PFSK-1 (cell line): ENCODE data around the gene NT5DC2.

Experiments
- FOXP2 ChIP-seq: optimal IDR thresholded peaks from 2 replicates; pipeline ENCODE3; 2011; ENCODE audit warnings: borderline replicate concordance, control low read depth, inconsistent platforms; ENCODE audit not compliant: insufficient read depth; ENCODE audit errors: extremely low read length, extremely low read depth
- POLR2AphosphoS5 ChIP-seq: IDR thresholded peaks from 2 replicates; pipeline ENCODE4 v1.6.1; 2012; ENCODE audit warnings: low read depth, mild to moderate bottlenecking, control low read depth, low read length, moderate library complexity
- SIN3A ChIP-seq: IDR thresholded peaks from 2 replicates; pipeline ENCODE4 v1.6.1; 2012; ENCODE audit warnings: mild to moderate bottlenecking, low read length, moderate library complexity, borderline replicate concordance; ENCODE audit not compliant: insufficient read depth
- TAF1 ChIP-seq: IDR thresholded peaks from 2 replicates; pipeline ENCODE4 v1.6.1; 2012; ENCODE audit warnings: low read length, control low read depth, borderline replicate concordance; ENCODE audit not compliant: insufficient read depth
- TF ChIP-seq, protein P1 (sequence below), 2 experiments: IDR thresholded peaks; 2 replicates each; pipeline versions ENCODE4 v1.6.1 to v1.8.0; 2011 to 2012; ENCODE audit warnings: low read depth in 2 of 2, low read length in 2 of 2, control low read depth in 1 of 2, inconsistent platforms in 1 of 2, mild to moderate bottlenecking in 1 of 2, moderate library complexity in 1 of 2; ENCODE audit not compliant: insufficient read depth in 1 of 2

Gene NT5DC2

DNA sequence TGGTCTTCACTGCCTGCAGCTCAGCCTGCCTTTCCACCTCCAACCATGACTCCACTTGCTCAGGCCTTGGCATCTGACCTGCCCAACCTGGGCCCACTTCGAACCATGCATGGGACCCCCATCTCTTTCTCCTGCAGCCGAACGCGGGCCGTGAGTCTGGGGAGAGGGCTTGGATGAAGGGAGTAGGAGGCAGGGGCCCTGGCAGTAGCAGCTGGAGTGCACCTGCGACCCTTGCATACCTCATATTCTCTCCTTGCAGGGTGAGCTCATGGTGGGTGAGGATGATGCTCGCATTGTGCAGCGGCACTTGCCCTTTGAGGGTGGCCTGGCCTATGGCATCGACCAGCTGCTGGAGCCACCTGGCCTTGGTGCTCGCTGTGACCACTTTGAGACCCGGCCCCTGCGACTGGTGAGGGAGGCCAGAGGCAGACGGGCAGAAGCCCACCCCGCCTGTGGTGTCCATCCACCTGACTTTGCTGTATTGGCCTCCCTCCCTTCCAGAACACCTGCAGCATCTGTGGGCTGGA, 13.5 kb downstream of the NT5DC2 start:
- TF ChIP-seq TAF1 (no peak), POLR2AphosphoS5 (no peak), SIN3A (no peak), FOXP2 (no peak)
- TF ChIP-seq, protein P1, sequence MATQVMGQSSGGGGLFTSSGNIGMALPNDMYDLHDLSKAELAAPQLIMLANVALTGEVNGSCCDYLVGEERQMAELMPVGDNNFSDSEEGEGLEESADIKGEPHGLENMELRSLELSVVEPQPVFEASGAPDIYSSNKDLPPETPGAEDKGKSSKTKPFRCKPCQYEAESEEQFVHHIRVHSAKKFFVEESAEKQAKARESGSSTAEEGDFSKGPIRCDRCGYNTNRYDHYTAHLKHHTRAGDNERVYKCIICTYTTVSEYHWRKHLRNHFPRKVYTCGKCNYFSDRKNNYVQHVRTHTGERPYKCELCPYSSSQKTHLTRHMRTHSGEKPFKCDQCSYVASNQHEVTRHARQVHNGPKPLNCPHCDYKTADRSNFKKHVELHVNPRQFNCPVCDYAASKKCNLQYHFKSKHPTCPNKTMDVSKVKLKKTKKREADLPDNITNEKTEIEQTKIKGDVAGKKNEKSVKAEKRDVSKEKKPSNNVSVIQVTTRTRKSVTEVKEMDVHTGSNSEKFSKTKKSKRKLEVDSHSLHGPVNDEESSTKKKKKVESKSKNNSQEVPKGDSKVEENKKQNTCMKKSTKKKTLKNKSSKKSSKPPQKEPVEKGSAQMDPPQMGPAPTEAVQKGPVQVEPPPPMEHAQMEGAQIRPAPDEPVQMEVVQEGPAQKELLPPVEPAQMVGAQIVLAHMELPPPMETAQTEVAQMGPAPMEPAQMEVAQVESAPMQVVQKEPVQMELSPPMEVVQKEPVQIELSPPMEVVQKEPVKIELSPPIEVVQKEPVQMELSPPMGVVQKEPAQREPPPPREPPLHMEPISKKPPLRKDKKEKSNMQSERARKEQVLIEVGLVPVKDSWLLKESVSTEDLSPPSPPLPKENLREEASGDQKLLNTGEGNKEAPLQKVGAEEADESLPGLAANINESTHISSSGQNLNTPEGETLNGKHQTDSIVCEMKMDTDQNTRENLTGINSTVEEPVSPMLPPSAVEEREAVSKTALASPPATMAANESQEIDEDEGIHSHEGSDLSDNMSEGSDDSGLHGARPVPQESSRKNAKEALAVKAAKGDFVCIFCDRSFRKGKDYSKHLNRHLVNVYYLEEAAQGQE (IDR thresholded peaks at IDR 0.05; ENCODE audit: insufficient read depth in 1 of 2, low read depth in 2 of 2, low read length in 2 of 2), result no peak

DNA sequence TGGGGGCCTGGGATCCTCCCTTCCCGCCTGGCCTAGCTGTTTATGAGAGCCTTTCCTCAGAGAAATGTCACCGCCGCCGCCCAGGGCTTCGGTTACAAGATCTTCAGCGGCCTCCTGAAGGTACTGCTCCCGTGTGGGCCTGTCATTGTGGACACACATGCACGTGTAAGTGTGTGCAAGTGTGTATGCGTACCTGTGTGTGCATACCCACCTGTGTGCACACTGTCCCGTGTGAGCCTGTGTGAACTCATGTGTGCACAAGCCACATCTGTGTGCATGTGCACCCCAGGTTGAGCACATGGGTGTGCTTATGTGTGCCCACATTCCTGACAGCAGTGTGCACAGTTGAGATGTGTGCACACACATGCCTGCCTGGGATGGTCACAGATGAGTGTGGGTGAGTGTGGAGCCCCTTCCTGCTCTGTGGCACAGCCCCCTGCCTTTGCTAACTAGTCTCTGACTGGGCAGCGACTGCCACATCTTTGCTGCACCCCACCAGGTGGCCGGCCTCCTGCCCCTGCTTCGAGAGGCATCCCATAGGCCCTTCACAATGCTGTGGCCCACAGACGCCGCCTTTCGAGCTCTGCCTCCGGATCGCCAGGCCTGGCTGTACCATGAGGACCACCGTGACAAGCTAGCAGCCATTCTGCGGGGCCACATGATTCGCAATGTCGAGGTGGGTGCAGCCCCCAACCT, 14.1 kb downstream of the NT5DC2 start:
- TF ChIP-seq TAF1 (no peak), FOXP2 (no peak), POLR2AphosphoS5 (no peak), SIN3A (no peak)
- TF ChIP-seq, protein P1 (IDR thresholded peaks at IDR 0.05; ENCODE audit: insufficient read depth in 1 of 2, low read depth in 2 of 2, low read length in 2 of 2), result no peak

DNA sequence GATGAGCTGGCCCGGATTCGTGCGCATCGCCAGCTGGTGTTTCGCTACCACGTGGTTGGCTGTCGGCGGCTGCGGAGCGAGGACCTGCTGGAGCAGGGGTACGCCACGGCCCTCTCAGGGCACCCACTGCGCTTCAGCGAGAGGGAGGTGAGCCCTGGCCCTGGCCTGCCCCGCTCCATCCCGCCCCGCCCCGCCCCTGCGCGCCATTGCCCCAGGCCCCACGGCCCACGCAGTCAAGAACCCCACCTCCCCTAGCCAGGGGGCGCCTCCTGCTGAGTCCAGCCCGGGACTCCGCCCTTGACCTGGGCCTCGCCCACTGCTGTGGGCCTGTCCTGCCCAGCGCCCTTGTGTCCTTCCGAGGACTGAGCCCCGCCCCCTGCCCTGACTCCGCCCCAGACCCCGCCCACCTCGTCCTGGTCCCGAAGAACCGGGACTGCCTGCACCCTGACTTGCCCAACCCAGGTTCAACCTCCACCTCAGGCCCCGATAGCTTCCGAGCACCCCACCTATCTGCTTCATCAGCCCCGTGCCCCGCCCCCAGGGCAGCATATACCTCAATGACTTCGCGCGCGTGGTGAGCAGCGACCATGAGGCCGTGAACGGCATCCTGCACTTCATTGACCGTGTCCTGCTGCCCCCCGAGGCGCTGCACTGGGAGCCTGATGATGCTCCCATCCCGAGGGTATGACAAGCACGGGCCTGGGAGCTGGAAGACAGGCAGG, 14.8 kb downstream of the NT5DC2 start:
- TF ChIP-seq SIN3A (no peak), TAF1 (no peak), FOXP2 (no peak), POLR2AphosphoS5 (no peak)
- TF ChIP-seq, protein P1 (IDR thresholded peaks at IDR 0.05; ENCODE audit: insufficient read depth in 1 of 2, low read depth in 2 of 2, low read length in 2 of 2), result no peak

DNA sequence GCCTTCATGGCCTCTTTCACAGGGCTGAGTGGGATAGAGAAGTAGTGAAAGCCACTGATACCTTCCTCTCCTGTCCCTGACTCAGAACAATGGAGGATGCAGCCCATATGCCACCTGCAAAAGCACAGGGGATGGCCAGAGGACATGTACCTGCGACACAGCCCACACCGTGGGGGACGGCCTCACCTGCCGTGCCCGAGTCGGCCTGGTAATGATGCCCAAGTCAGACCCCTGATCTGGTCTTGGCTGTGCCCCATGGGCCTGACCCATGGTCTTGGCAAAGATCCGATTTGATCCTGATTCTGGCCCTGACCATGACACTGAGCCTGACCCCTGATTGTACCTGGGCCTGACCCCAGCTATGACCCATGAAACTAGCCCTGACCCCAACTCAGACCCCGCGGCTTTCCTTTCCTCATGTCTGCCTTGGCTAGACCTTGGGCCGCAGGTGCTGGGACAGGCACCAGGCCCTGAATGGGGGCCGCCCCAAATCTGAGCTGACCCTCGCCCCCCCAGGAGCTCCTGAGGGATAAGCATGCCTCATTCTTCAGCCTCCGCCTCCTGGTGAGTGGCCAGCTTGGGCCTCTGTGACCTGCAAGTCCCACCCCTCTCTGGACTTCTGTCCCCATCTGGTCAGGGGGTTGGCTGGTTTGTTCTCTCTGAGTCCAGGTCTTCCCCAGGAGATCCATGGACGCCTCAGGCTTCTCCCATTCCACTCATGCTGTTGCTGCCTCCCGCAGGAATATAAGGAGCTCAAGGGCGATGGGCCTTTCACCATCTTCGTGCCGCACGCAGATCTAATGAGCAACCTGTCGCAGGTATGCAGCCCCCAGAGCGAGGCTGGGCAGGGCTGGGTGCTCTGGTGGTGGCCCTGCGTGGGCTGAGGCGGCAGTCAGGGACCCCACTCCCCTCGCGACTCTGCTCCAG, 15.6 kb downstream of the NT5DC2 start:
- TF ChIP-seq, protein P1 (IDR thresholded peaks at IDR 0.05; ENCODE audit: insufficient read depth in 1 of 2, low read depth in 2 of 2, low read length in 2 of 2), result no peak
- TF ChIP-seq POLR2AphosphoS5, result no peak
